GM10847 (cell line): ENCODE data around the gene OR4E1.

Source experiments
- POLR2A ChIP-seq: IDR thresholded peaks from 2 replicates; pipeline ENCODE4 v1.6.1; 2011; ENCODE audit not compliant: insufficient read length; ENCODE audit errors: extremely low read depth

OR4E1 gene, protein sequence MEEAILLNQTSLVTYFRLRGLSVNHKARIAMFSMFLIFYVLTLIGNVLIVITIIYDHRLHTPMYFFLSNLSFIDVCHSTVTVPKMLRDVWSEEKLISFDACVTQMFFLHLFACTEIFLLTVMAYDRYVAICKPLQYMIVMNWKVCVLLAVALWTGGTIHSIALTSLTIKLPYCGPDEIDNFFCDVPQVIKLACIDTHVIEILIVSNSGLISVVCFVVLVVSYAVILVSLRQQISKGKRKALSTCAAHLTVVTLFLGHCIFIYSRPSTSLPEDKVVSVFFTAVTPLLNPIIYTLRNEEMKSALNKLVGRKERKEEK

DNA sequence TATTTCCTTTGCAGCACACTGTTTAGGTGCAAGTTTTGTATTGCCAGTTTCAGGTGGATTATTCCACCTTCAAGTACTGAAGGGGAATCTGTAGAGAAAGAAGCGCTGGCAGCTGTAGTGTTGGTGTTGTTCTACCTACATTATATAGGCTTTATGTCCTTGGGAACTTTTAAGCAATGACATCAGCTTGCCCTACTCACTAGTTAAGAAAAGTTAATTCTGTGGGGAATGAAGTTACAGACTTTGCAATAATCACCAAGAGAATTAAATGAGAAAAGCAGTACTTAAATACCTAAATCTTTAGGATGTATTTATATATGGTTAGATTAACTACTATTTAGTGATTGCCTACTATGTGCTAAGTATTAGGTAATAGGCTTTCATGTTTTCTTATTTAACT lies at the start of gene OR4E1:
TSS of gene OR4E1 (minus strand) at position 101 of the 400 bp plus-strand sequence. CDS start 2,883 bp downstream, outside the sequence.
- no peak for TF ChIP-seq POLR2A

DNA sequence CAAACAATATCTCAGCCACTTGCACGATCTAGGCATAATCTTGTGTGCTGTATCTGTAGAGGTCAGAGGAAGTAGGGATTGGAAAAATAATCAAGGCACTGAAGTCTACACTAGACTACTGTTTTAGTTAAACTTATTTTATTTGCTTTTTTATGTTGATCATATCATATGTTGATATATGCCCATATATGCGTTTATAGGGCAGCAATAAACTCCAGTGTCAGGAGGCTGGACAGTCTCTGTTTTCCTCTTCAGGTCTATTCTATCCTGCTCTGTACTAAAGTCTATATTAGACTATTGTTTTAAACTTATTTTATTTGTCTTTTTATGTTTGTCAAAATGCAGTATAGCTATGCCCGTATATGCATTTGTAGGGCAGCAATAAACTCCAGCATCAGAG lies 47.9 kb upstream of the OR4E1 start:
- TF ChIP-seq POLR2A, result no peak

DNA sequence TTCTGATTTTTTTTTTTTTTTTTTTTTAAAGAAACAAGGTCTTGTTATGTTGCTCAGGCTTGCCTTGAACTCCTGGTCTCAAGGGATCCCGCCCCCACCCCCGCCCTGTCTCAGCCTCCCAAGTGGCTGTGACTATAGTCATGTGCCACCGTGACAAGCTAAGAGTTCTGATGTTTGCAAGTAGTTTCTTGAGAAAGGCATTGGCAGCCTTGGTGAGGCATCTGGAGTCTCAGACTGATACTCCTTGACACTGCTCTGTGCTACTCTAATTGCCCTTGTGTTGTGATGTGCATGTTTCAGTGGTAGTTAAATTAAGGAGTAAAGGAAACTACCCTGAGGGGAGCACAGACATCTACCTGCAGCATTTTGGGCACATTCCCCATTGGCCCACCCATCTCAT lies 46.2 kb upstream of the OR4E1 start:
- no peak for TF ChIP-seq POLR2A

DNA sequence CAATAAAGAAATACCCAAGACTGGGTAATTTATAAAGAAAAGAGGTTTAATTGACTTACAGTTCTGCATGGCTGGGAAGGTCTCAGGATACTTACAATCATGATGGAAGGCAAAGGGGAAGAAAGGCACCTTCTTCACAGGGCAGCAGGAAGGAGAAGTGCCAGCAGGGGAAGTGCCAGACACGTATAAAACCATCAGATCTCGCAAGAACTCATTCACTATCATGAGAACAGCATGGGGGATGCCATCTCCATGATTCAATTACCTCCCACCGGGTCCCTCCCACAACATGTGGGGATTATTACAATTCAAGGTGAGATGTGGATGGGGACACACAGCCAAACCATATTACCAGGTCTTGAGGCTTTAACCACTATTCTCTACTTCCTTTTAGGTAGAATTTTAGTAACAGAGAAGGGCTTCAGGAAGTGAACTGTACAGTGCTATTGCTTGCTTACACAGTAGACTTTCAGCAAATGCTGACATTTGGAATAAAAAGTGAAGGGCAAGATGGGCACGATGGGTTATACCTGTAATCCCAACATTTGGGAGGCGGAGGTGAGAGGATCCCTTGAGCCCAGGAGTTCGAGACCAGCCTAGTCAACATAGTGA lies 40.8 kb upstream of the OR4E1 start:
- TF ChIP-seq POLR2A, result no peak

DNA sequence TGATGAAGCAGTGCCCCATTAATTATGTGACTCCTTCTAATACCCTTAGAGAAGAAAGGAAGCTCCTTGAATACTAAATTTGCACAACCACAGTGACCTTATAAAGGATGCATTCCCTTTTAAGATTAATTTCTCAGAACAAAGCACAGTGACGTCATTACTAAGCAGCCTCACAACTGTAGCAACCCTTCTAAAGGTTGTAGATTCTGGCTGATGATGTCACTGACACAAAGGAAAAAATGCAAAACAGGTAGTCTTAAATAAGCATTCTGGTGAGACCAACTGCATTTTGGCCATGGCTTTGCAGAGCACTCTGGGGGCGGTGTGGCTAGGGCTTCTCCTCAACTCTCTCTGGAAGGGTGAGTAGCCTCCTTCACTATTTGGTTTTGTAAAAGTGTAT lies 38.4 kb upstream of the OR4E1 start:
- no peak for TF ChIP-seq POLR2A

DNA sequence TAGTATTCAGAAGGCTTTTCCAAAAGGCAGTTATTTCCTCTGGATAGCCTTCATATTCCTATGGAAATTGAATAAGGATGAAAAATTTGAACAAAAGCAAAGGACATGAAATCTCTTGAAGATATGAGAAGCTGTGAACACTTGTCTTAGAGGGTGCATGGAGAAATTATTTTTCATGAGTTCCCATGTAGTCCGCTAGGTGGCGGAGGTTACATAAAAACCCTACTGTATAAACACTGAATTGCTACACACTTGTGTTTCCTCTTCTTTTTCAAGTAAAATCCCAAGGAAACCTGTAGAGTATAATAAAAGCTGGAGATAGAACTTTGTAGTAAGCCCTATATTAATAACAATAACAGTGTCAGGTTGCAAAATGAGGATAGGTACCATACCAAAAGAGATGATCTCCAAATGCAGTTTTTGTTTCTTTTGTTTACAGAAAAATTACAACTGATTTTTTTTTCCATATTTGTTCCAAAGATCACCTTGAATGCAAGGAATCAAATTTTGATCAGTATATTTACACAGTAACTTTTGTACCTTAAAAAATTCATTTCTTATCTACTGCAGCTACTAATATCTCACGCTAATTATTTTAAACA lies 37.8 kb upstream of the OR4E1 start:
- no peak for TF ChIP-seq POLR2A

DNA sequence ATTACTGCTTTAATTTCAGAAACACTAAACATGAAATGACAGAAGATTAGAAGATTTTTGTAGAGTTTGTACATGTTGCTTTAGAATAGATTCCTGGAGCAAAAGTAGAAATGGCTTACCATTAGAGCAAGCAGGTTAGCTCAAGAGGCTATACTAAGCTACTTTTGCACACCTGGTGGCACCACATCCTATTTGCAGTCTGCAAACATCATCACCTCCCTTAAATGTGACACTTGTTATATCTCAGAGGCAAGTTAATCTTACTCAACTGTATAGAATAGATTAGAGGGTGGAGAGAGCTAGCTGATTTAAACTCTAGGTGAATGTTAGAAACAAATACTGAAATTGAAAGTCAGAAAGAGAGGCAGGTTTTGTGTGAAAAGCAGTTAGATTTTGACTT lies 30.7 kb upstream of the OR4E1 start:
- no peak for TF ChIP-seq POLR2A

DNA sequence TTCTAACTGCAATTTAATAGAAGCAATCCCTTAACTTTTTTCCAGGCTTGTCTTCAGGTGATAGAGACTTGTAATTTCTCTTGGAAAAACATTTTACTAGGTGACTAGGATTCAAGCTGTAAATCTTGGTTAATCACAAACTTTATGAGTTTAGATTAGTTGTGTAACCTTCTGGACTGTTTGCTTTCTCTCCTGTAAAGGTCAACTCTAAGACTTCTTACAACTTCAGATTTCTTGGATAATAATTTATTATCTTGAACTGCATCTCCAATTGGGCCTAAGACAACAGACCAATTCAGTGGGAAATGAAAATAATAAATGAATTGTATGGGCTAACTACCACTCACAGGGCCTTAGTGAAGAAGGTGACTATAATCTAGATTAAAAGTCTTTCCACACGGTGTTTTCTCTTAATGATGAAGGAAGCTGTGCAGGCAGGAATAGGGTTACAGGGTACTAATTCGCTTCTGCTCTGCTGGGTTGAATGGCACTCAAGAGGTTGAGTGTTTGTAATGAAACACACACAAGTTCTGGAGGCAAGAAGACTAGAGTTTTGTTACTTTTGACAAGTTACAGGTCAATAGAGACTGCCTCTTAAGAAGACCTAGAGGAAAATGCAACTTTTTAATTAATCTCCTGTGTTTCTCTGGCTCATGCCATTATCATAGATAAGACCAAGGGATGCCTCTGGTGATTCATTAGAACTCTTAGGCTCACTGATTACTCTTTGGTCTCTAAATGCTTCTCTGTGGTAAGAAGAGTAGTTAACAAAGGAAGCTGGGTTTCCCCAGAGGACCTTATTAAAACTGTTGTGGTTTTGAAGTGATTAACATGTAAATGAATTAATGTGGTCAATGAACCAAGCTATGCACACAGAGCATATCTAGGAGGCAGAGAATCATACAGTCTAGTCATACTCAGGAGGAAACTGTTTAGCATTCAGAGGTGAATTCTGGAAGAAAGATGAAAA lies 30.0 kb upstream of the OR4E1 start:
- no peak for TF ChIP-seq POLR2A

DNA sequence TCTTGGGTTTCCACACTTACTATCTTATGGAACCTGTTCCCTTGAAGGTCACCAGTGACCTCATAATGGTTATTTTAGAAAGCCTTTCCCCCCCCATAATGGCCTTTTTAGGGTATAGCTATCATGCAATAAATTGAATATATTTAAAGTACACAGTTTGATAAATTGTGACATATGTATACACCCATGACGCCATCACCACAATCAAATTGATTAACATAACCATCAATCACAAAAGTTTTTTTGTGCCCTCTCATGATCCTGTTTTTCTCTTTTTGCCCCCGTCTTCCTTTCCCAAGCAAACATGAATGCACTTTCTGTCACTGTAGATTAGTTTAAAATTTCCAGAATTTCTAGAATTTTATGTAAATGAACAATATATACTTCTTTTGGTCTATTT lies 28.7 kb upstream of the OR4E1 start:
- TF ChIP-seq POLR2A, result no peak

DNA sequence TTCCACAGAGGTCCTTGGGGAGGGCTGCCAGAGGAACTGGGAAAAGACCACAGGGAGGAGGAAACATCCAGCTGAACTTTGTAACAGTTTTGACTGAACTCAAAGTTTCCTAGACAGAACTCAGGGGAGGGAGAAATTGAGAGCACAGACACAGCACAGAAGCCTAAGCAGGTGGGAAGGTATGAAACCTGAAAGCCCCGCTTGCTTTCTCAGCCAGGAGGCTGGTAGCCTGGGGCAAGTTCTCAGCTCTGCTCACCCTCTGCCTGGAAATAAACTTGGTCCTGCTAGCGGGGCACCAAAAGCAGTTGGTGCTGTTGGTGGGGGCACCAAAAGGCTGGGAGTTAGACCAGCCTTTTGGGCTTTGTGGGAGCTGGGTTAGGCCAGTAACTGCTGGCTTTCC lies 25.9 kb upstream of the OR4E1 start:
- TF ChIP-seq POLR2A, result no peak

DNA sequence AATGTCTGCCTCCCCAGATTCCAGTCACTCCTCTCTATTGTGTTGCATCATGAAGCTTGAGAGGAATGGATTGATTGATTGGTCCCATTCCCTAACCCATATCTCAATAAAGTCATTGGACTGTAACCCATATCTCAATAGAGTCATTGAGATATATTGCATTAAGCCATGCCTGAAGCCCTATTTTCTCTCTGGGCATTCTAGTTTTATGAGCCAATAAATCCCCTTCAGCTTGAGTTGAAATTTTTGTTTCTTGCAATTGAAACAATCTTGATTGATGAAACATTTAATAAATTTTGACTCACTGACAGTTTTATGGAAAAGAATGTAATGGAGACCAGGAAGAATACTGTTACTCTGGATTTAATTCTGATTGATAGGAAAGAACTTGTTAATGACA lies 20.8 kb upstream of the OR4E1 start:
- no peak for TF ChIP-seq POLR2A

DNA sequence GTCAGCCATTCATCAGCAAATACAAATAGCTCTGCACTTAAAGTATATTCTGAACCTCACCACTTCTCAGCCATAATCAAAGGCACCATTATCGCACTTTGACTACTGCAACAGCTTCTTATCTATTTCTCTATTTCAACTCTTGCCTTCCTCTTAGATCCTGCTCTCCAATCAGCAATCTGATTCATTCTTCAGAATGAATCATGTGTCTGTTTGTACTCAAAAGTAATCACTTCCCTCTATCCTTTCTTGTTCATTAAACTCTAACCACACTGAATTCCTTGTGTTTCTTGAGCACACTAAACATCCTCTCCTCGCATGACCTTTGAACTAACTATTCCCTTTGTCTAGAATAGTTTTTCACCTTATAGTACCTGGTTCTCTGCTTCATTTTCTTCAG lies 12.8 kb upstream of the OR4E1 start:
- TF ChIP-seq POLR2A, result no peak

DNA sequence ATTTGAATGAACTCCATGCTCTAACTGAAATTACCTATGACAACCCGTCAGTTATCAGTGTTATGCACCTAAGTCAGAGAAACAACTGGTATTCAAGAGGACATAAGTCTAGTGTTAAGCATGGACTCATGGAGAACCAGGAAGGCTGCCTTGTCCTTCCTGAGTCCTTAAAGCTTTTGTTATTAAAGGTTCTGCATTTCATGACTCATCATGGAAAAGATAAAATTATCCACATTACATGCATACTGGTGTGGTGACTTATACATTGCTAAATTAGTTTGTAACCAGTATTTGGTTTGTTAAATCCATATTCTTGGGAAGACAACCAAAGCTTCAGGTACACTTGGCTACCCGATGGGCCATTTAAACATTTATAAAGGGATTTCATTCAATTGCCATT lies 6.5 kb upstream of the OR4E1 start:
- TF ChIP-seq POLR2A, result no peak

DNA sequence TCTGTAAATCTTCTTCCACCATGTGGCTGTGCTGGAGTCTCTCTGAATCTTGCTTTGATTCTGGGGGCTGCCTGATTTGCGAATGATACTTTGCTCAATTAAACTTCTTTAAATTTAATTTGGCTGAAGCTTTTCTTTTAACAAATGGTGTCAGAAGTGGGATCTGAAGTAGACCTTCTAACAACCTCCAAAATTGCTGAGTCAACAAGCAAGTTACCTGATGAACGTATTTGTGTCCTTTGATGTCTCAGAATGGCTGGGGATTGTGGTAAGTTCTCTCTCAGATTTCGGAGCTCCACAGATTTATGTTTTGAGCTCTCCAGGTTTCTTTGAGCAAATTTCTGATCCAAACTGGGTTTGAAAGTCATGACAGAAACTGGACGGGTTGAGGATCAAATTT lies 1.9 kb upstream of the OR4E1 start:
- no peak for TF ChIP-seq POLR2A

DNA sequence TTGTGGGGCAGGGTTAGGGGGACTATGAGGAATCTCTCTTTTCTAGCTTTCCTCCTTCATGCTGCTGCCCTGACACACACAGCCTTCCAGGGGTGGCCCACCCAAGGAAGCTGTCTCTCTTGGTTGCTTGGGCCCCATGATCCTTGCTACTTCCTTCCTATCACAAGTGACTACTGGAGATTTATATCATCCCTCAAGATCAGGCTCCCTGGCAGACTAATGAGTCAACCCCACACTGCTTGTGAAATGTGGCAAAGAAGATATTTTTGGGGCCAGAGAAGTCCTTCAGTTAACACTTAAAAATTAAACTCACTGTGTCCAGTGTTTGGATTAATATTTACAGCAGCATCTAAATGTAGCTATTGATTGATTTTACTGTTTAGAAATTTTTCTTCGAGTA lies 1.5 kb downstream of the OR4E1 start:
- no peak for TF ChIP-seq POLR2A

DNA sequence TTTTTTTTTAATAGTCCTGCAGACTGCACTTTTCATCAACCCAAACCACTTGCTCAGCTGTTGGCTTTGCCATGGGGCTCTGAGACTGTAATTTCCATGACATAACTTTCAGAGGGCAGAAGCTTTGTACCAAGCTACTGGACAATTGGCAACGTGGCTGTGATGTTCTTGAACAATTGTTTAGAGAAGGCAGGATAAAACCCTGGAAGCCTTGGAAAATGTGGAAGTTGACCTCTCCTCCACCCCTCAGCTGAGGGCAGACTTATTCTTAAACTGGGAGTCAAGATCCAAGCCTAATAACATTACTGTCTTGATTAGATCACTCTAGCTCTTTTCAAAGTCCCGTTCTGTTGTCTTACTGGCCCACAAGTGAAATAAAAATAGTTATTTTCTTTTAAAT lies 2.2 kb downstream of the OR4E1 start:
- no peak for TF ChIP-seq POLR2A

DNA sequence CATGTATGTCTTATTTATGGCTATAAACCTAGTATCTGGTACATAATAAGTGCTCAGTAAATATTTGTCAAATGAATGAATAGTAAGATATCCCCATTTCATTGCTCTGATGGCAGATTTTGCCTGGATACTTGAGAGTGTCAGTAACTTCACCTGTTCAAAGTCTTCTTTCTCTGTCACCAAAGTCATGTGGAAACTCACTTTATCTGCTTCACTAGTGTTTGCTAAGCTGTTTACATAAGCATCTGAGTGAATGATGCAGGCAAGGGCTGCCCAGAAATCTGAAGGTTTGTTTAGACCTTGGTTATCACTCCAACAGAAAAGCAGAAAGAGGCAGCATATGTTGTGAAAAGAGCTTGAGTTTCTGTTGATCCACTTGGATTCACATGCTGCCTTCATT lies 4.3 kb downstream of the OR4E1 start:
- TF ChIP-seq POLR2A, result no peak
